CD4-positive, alpha-beta T cell treated with Interferon alpha-2 for 1 hour (primary cell): ENCODE data around the gene CCDC87.
"Not testable (repeated sequence)": the region's sequence is repeated elsewhere in the genome, so short reads cannot be mapped to it uniquely, and the experiment has no call there.

Experiments
- DNase-seq, 2 donors: peaks; one replicate each; pipeline ENCODE4 v3.0.0-alpha.2; 2020 to 2022

CCDC87 gene

GRCh38 chr11:66616379-66617154 is 23.7 kb upstream of the CCDC87 start, which contains the start of gene RBM14:
Gene RBM14, plus strand, starts transcription at chr11:66616630. Its CDS starts 91 bp downstream, at chr11:66616721.
- peak; percentile 99 for DNase-seq

DNA sequence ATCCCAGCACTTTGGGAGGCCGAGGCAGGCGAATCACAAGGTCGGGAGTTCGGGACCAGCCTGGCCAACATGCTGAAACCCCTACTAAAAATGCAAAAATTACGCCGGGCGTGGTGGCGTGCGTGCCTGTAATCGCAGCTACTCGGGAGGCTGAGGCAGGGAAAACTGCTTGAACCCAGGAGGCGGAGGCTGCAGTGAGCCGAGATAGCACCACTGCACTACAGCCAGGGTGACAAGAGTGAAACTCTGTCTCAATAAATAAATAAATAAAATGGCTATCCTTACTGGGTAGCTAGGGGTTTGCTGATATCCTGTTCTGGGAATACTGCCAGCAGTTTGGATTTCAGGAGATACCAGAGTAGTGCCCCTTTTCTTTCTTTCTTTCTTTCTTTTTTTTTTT is 21.2 kb upstream of the CCDC87 start:
- no peak for DNase-seq

- no peak for DNase-seq
Measured at GRCh38 chr11:66612458-66612857, 19.6 kb upstream of the CCDC87 start.

GRCh38 chr11:66609721-66610617 is 17.1 kb upstream of the CCDC87 start:
- no peak for DNase-seq

- DNase-seq: no peak
Measured at GRCh38 chr11:66607126-66607834, 14.4 kb upstream of the CCDC87 start.

GRCh38 chr11:66606608-66607007 is 13.7 kb upstream of the CCDC87 start:
- DNase-seq: not testable (repeated sequence)

DNA sequence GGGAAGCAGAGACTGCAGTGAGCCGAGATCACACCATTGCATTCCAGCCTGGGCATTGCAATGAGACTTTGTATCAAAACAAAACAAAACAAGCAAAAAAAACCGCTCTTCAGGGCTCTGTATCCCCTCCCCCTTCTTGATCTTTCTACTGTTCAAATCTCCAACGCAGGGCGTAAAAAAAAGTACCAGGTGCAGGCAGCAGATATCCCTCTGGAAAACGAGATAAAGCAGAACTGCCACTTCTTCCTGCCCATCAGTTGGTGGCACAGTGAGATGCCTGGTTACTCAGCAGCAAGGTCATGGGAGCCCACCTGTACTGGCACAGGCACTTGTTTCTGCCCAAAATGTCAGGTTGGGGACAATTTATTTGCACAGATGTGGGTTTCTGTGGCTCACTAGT is 11.3 kb upstream of the CCDC87 start:
- no peak for DNase-seq

DNA sequence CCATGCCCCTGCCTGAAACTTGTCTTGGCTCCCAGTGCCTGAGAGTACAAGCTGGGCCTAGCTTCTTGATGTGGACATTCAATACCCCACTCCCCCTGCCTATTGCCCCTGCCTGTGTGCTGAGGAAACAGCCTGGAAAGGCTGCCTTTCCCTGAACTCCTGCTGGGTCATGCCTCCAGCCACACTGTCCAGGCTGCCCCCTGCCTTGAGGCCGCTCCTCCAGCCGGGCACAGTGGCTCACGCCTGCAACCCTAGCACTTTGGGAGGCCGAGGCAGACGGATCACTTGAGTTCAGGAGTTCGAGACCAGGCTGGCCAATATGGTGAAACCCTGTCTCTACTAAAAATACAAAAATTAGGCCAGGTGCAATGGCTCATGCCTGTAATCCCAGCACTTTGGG is 10.2 kb upstream of the CCDC87 start:
- no peak for DNase-seq

- no peak for DNase-seq
Measured at GRCh38 chr11:66600631-66601233, 7.9 kb upstream of the CCDC87 start.

GRCh38 chr11:66600219-66600618 is 7.4 kb upstream of the CCDC87 start:
- no peak for DNase-seq

DNA sequence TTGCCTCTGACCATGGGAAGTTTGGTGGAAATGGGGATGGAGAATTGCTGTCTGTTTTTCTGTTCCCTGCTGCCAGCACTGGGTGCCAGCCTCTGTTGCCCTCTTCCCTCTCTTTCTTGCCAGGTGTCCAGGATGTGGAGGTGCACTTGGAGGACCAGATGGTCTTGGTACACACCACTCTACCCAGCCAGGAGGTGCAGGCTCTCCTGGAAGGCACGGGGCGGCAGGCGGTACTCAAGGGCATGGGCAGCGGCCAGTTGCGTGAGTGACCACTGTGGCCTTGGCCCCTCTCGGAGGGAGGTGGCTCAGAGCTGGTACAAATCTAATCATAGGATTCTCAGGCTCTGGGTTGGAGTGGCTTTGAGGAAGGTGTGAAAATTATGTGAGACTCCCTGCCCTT is 6.1 kb upstream of the CCDC87 start:
- no peak for DNase-seq

- DNase-seq: no peak
Measured at GRCh38 chr11:66595245-66595904, 2.5 kb upstream of the CCDC87 start.

GRCh38 chr11:66593650-66594049 is 787 bp upstream of the CCDC87 start:
- no peak for DNase-seq

GRCh38 chr11:66593303-66593635 is 406 bp upstream of the CCDC87 start:
- DNase-seq: no peak

GRCh38 chr11:66591175-66591574 is 1.7 kb downstream of the CCDC87 start:
- DNase-seq: no peak

DNA sequence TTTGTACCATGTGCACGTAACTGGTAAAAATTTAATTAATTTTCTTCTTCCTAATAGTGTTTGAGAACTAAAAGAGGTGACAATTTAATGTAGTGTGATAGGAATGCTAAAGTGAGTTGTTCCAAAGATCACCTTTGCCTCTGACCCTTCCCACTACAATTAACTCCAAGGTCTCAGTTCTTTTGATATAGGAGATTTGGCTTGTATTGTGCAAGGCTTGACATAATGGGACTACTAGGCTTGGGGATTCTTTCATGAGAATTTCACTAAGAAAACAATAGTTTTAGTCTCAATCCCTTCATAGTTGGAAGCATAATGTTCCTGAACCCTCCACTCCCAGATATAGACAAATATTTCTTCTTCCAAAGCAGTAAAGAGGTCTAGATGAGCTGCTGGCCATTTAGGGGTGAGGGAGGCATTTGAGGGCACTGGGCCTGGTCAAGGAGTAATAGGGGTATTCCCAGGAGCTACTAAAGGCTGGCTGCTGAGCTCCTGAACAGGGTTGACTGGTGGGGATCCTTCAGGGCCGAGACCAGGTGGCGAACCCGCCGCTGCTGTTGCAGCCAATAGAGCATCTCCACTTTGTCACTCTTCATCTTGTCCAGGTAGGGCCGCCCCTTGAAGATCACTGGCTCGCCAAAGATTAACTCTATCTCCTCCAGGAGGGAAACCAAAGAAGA is 2.7 kb downstream of the CCDC87 start:
- no peak for DNase-seq

GRCh38 chr11:66589315-66589714 is 3.5 kb downstream of the CCDC87 start:
- DNase-seq: not testable (repeated sequence)

- DNase-seq: no peak
Measured at GRCh38 chr11:66586136-66586535, 6.7 kb downstream of the CCDC87 start.

- DNase-seq: not testable (repeated sequence)
Measured at GRCh38 chr11:66585447-66585846, 7.4 kb downstream of the CCDC87 start.

DNA sequence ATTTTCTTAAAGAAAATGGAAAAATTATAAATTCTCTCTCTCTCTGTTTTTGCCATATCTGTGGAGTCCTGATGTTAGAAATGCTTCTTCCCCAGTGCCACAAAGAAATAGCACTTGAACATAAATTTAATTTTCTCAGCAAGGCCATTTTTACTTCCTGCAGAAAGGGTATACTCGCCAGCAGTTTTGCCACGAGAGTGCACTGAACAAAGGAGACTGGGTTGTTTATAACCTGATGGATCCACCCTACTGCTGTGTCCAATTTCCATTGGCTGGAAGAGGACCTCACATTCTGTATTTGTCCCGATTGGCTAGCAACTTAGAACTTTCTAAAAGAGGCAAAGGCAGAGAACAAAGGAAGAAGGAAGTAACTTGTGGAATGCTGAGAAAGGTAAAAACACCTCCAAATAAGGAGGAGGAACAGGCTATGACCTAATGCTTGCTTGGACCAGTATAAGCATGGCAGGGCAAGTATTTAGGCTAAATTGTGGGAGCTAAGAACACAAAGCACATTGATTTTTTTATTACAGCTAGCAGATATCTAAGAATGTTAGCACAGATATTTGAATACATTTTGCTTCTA is 10.2 kb downstream of the CCDC87 start:
- DNase-seq: not testable (repeated sequence)

DNA sequence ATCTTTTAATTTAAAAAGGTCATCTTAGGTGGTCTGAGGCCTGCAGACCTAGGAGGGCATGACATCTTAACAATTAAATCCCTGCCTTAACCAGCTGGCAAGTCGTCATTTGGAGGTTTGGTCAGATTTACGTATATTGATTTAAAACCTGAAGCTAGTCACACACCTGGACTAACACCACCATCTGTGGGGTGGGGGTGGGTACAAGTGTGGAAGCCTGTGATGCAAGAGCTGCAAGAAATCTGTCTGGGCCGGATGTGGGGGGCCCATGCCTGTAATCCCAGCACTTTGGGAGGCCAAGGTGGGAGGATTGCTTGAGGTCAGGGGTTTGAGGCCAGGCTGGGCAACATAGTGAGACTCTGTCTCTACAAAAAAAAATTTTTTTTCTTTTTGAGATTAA is 11.6 kb downstream of the CCDC87 start:
- no peak for DNase-seq
